Panc1 (cell line): ENCODE results near the gene ZNF620. TPM values are rescaled to one million over a fixed set of nuclear protein-coding genes. Genes with fewer than 3 reads are reported as not detected.

Source experiments
- ATAC-seq: fragments of 200-7000 bp; cut with Tn5 transposase; 2 replicates; pipeline ENCODE4 v1.9.1; 2020; ENCODE audit warnings: mild to moderate bottlenecking, moderate library complexity
- BruUV-seq: library from RNA; stranded (reverse); fragments of 400-500 nt; replicated peaks from 2 replicates; lab custom pipeline; 2021; lab: Mats Ljungman, UMichigan
- CTCF ChIA-PET: fragments of 300-600 bp; sonication (Branson Sonifier 250); formaldehyde crosslinking; loops from one replicate; lab custom pipeline; 2022; ENCODE audit warnings: antibody characterized with exemption; lab: Charles Lee
- POLR2A ChIA-PET: fragments of 300-600 bp; sonication (Branson Sonifier 250); formaldehyde crosslinking; loops from one replicate; lab custom pipeline; 2022; ENCODE audit warnings: antibody characterized with exemption; lab: Charles Lee
- DNase-seq: peaks from one replicate; pipeline ENCODE4 v3.0.0-alpha.2; 2010; ENCODE audit warnings: low read depth, low spot score
- H3K27ac ChIP-seq: 2 replicates; pipeline ENCODE4 v1.5.1; 2011; ENCODE audit warnings: mild to moderate bottlenecking, low read length, inconsistent platforms
- H3K27me3 ChIP-seq: fragments of 200-500 bp; sonication (Bioruptor generic); 2 replicates; pipeline ENCODE4 v1.6.0; 2014; ENCODE audit warnings: low read length, inconsistent platforms; ENCODE audit not compliant: control insufficient read depth, insufficient read depth
- H3K36me3 ChIP-seq: fragments of 200-500 bp; sonication (Bioruptor generic); 2 replicates; pipeline ENCODE4 v1.5.1; 2014; ENCODE audit warnings: inconsistent platforms, mild to moderate bottlenecking, low read length, moderate library complexity; ENCODE audit not compliant: control insufficient read depth, insufficient read depth
- H3K4me1 ChIP-seq: 2 replicates; pipeline ENCODE4 v1.5.1; 2011; ENCODE audit warnings: inconsistent platforms, mild to moderate bottlenecking, low read length, moderate library complexity; ENCODE audit not compliant: control insufficient read depth, insufficient read depth
- H3K4me3 ChIP-seq, 2 experiments: 2 replicates each; pipeline ENCODE4 v1.5.1; 2011 to 2012; ENCODE audit warnings: low read depth in 2 of 2, low read length in 2 of 2, mild to moderate bottlenecking in 2 of 2, inconsistent platforms in 1 of 2, moderate library complexity in 1 of 2
- H3K9me3 ChIP-seq: fragments of 200-500 bp; sonication (Bioruptor generic); 2 replicates; pipeline ENCODE4 v1.5.1; 2014; ENCODE audit warnings: low read depth, mild to moderate bottlenecking, inconsistent platforms, low read length, moderate library complexity; ENCODE audit not compliant: control insufficient read depth, insufficient read depth
- CTCF ChIP-seq: fragments of 450-650 bp; IDR thresholded peaks from 2 replicates; pipeline ENCODE4 v1.5.1; 2017; ENCODE audit warnings: mild to moderate bottlenecking
- POLR2AphosphoS5 ChIP-seq: IDR thresholded peaks from 2 replicates; pipeline ENCODE4 v1.6.1; 2012; ENCODE audit warnings: mild to moderate bottlenecking, low read depth, low read length, moderate library complexity
- SIN3A ChIP-seq: IDR thresholded peaks from 2 replicates; pipeline ENCODE4 v1.6.1; 2012; ENCODE audit warnings: low read depth, mild to moderate bottlenecking, low read length, moderate library complexity, borderline replicate concordance; ENCODE audit not compliant: insufficient read depth
- TCF7L2 ChIP-seq: IDR thresholded peaks from 2 replicates; pipeline ENCODE4 v1.6.1; 2011; ENCODE audit warnings: mild to moderate bottlenecking, low read depth, low read length, inconsistent platforms
- in situ Hi-C: cut with HindIII; loops from 2 replicates; pipeline ENCODE4 v1.10.0; 2016; ENCODE audit warnings: low sequenced_read_pairs, low pct_unique_long_range_greater_than_20kb
- intact Hi-C: fragments of 100-400 bp; cut with micrococcal nuclease; formaldehyde crosslinking; loops from one replicate; pipeline ENCODE4 v1.10.0; 2022; ENCODE audit not compliant: unreplicated experiment
- total RNA-seq: library from RNA; stranded (reverse); gene quantifications from one replicate; pipeline ENCODE4 v1.2.1, GENCODE V29; 2021; ENCODE audit not compliant: unreplicated experiment
- TF ChIP-seq, protein P1 (sequence below), 2 experiments: IDR thresholded peaks; 2 replicates each; pipeline ENCODE4 v1.6.1; 2011 to 2012; ENCODE audit warnings: low read depth in 2 of 2, control low read depth in 1 of 2, low read length in 1 of 2, mild to moderate bottlenecking in 1 of 2, moderate library complexity in 1 of 2; ENCODE audit not compliant: insufficient read depth in 1 of 2

ZNF620 gene
- total RNA-seq, 1 experiment from 2014 or later, result 1.3 TPM

- no peak for DNase-seq
- intact Hi-C loops, result no loop called here
- in situ Hi-C loops, result no loop called here
- H3K9me3 ChIP-seq, result no peaks in the 10 kb centered on the region
- no peak overlapping the region for H3K4me3 ChIP-seq
- ATAC-seq, result peak; percentile 32; the same call in 1 of the 2 replicates
- TF ChIP-seq POLR2AphosphoS5 (peak; percentile 75), CTCF (no peak)
- no TSS peak for BruUV-seq
- CTCF ChIA-PET, result no interaction called here
- no peaks in the 10 kb centered on the region for H3K27me3 ChIP-seq
- H3K4me1 ChIP-seq, result no peaks in the 10 kb centered on the region; the same call in 1 of the 2 replicates
- H3K27ac ChIP-seq, result no peak overlapping the region
- POLR2A ChIA-PET, result no interaction called here
- peaks cover 16% of the 10 kb centered on the region; the same call in 1 of the 2 replicates for H3K36me3 ChIP-seq
Measured at GRCh38 chr3:40464339-40465110, 41.3 kb upstream of the ZNF620 start.

DNA sequence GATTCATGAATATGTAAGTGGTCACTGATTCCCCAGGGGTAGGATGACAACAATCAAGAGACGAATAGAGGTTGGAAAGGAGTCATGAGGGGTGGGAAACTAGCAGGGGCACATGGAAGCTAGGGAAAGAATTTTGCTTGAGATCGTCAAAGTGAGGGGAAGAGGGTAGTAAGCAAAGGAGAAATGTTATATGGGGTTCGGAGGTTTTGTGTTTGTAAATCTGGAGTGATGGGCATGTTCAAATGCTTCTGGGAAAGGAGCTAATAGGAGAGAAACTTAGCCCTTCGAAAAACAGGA lies 40.8 kb upstream of the ZNF620 start:
- POLR2A ChIA-PET, result no interaction called here
- H3K9me3 ChIP-seq, result no peaks in the 10 kb centered on the region

GRCh38 chr3:40465456-40465855 lies 40.4 kb upstream of the ZNF620 start:
- in situ Hi-C loops, result no loop called here
- ATAC-seq (peak; percentile 57), DNase-seq (no peak)
- Histone ChIP-seq H3K4me1 (no peaks in the 10 kb centered on the region; the same call in 1 of the 2 replicates), H3K27ac (no peak overlapping the region), H3K9me3 (no peaks in the 10 kb centered on the region), H3K27me3 (no peaks in the 10 kb centered on the region), H3K4me3 (no peak overlapping the region), H3K36me3 (peaks cover 16% of the 10 kb centered on the region; the same call in 1 of the 2 replicates)
- intact Hi-C loops, result no loop called here
- no TSS peak for BruUV-seq
- POLR2A ChIA-PET, result no interaction called here
- no peak for TF ChIP-seq SIN3A
- no peak for TF ChIP-seq POLR2AphosphoS5
- TF ChIP-seq, protein P1, sequence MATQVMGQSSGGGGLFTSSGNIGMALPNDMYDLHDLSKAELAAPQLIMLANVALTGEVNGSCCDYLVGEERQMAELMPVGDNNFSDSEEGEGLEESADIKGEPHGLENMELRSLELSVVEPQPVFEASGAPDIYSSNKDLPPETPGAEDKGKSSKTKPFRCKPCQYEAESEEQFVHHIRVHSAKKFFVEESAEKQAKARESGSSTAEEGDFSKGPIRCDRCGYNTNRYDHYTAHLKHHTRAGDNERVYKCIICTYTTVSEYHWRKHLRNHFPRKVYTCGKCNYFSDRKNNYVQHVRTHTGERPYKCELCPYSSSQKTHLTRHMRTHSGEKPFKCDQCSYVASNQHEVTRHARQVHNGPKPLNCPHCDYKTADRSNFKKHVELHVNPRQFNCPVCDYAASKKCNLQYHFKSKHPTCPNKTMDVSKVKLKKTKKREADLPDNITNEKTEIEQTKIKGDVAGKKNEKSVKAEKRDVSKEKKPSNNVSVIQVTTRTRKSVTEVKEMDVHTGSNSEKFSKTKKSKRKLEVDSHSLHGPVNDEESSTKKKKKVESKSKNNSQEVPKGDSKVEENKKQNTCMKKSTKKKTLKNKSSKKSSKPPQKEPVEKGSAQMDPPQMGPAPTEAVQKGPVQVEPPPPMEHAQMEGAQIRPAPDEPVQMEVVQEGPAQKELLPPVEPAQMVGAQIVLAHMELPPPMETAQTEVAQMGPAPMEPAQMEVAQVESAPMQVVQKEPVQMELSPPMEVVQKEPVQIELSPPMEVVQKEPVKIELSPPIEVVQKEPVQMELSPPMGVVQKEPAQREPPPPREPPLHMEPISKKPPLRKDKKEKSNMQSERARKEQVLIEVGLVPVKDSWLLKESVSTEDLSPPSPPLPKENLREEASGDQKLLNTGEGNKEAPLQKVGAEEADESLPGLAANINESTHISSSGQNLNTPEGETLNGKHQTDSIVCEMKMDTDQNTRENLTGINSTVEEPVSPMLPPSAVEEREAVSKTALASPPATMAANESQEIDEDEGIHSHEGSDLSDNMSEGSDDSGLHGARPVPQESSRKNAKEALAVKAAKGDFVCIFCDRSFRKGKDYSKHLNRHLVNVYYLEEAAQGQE (IDR thresholded peaks at IDR 0.05; ENCODE audit: insufficient read depth in 1 of 2, low read depth in 2 of 2, low read length in 1 of 2), result no peak
- no peak for TF ChIP-seq TCF7L2
- TF ChIP-seq CTCF, result no peak
- CTCF ChIA-PET, result no interaction called here

More for the DNA sequence above, 40.8 kb upstream of the ZNF620 start:
- no TSS peak for BruUV-seq
- TF ChIP-seq TCF7L2 (no peak), CTCF (no peak), POLR2AphosphoS5 (no peak), SIN3A (no peak)
- intact Hi-C loops, result no loop called here
- H3K27ac ChIP-seq, result no peak overlapping the region
- peaks cover 16% of the 10 kb centered on the region; the same call in 1 of the 2 replicates for H3K36me3 ChIP-seq
- no peaks in the 10 kb centered on the region; the same call in 1 of the 2 replicates for H3K4me1 ChIP-seq
- in situ Hi-C loops, result no loop called here
- CTCF ChIA-PET, result no interaction called here
- H3K4me3 ChIP-seq, result no peak overlapping the region
- DNase-seq (no peak), ATAC-seq (peak; percentile 46; the same call in 1 of the 2 replicates)
- H3K27me3 ChIP-seq, result no peaks in the 10 kb centered on the region
